Head of caudate nucleus (tissue), 42 donors: ENCODE results near the gene ULK2.
"Not testable (repeated sequence)": the region's sequence is repeated elsewhere in the genome, so short reads cannot be mapped to it uniquely, and the experiment has no call there.

Source experiments
- DNase-seq, 42 donors: peaks; one replicate each; pipeline versions ENCODE4 v3.0.0 to v3.0.0-alpha.2; 2020 to 2021; ENCODE audit warnings: mixed read lengths in 7 of 42
- intact Hi-C: fragments of 100-400 bp; cut with DNase I; formaldehyde crosslinking; loops from one replicate; pipeline ENCODE4 v1.15.0; 2022

ULK2 gene

GRCh38 chr17:19867329-19868078 is at the start of gene ULK2:
TSS of gene ULK2 (minus strand) at chr17:19867936. CDS start at chr17:19867417, 519 bp downstream.
- intact Hi-C loops, result loop anchor here (10.0 kb wide), 1 partner anchor 107 kb away; the partner anchor contains the start of gene AKAP10

DNA sequence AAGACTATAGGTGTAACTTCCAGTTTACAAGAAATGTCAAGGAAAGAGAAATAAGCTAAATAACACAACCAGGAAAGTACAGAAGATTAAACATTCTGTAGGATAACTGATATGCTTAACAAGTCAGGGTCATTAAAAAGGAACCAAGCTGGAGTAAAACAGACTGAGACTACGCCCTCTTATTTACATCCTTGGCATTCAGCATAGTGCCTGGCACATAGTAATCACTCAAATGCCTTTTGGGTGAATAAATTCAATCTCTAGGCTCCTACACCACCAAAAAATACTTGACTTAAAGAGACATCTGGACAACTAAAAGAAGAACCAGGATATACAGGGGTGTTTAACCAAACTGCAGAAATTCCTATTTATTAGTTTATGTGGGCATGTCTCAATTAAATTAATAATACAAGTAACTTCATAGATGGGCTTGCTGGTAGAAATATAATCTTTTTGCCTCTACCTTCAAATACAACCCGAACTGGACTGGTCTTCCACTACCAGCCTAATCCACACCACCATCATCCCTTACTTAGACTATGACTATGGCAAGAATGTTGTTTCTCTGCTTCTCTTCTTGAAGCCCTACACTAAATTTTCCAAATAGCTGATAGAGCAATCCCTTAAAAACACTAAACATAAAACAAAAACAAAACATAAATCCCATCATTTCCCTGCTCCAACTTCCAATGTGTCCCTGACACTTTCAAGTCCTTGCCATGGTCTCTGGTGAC is 47.7 kb upstream of the ULK2 start:
- DNase-seq, result no peak
- intact Hi-C loops, result no loop called here

More at GRCh38 chr17:19867329-19868078, at the start of gene ULK2:
- peak in 41 of 42 donors; percentile 10 to 87 (median 74) for DNase-seq

DNA sequence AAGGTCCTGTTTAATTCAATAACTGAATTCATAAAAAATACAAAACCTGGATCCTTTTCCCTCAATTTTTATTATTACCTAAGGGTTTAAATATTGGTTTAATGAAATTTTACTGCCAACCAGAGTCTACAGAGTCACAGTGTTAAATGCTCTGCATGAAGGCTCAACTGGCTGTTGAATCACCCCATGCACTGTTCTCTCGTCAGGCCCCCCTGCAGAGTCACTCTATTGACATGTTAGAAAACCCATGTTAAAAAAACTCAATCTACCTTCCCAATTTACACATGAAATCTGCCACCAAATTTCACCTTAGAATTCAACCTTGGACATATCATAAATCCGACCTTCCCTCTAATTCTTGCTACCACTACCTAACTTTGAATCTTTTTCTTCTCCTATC is 43.3 kb upstream of the ULK2 start:
- DNase-seq, result no peak
- intact Hi-C loops, result no loop called here

- no peak for DNase-seq
- intact Hi-C loops, result no loop called here
Observed at GRCh38 chr17:19909139-19909538, 41.4 kb upstream of the ULK2 start.

- intact Hi-C loops, result no loop called here
- DNase-seq, result peak in 32 of 42 donors; percentile 8 to 67 (median 35)
Observed at GRCh38 chr17:19905502-19905901, 37.8 kb upstream of the ULK2 start.

GRCh38 chr17:19904924-19905323 is 37.2 kb upstream of the ULK2 start:
- intact Hi-C loops, result no loop called here

GRCh38 chr17:19904412-19904811 is 36.7 kb upstream of the ULK2 start:
- intact Hi-C loops, result no loop called here

More at GRCh38 chr17:19904924-19905323, 37.2 kb upstream of the ULK2 start:
- peak; percentile 8 to 77 (median 45) for DNase-seq

DNA sequence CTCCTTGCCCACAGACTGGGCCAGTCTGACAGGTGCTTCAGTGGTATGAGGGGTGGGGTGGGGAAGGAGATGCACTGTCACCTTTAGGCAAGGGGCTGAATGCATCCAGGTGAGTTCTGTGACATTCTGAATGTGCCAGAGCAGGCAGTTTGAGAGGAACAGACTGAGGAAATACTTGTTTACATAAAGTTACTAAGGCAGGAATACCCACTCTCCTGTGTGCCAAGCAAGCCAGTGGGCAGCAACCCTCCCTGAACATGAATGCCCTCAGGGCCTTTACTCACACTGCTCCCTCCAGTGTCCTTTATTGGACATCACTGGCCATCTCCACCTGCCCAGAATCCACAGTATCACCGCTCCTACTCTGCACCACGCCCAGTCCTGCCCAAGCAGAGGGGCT is 33.1 kb upstream of the ULK2 start:
- intact Hi-C loops, result no loop called here
- DNase-seq, result no peak

More at GRCh38 chr17:19904412-19904811, 36.7 kb upstream of the ULK2 start:
- no peak for DNase-seq

- intact Hi-C loops, result no loop called here
- DNase-seq, result no peak
Observed at GRCh38 chr17:19897903-19898302, 30.2 kb upstream of the ULK2 start.

- intact Hi-C loops, result no loop called here
- no peak for DNase-seq
Observed at GRCh38 chr17:19897090-19897837, 29.5 kb upstream of the ULK2 start.

- intact Hi-C loops, result no loop called here
- no peak for DNase-seq
Observed at GRCh38 chr17:19896679-19897078, 28.9 kb upstream of the ULK2 start.

DNA sequence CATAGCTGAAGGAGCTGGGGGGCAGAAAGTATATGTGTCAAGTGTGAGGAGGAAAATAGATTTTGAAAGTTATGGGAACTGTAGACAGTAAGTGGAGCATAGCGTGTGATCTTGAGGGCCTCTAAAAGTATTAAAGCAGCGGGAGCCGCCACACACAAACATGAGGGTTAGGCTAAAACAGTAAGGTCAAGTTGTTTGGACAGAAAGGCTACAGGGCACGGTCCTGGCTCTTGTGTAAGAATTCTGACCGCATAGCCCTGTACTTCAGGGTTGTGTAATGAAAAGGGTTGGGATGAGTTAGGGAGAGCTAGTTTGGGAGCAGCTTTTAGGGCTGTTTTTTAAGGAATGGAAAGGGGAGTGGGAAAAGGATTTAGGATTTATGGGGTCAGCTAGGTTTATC is 22.8 kb upstream of the ULK2 start:
- DNase-seq, intact Hi-C loops: not testable (repeated sequence)

DNA sequence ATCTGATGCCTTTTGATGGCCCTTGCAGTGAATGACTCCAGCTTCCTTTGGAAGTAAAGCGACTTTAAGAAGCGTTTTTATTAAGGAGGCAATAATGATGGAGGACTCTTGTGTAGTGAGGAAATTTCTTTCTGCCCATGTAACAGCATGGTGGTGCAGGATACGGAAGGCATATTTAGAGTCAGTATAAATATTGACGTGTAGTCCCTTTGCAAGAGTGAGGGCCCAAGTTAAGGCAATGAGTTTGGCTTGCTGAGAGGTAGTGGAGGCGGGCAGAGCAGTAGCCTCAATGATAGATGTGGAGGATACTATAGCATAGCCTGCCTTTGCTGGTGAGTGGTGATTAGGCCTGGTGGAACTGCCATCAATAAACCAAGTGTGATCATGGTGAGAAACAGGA is 22.3 kb upstream of the ULK2 start:
- DNase-seq, intact Hi-C loops: not testable (repeated sequence)

DNA sequence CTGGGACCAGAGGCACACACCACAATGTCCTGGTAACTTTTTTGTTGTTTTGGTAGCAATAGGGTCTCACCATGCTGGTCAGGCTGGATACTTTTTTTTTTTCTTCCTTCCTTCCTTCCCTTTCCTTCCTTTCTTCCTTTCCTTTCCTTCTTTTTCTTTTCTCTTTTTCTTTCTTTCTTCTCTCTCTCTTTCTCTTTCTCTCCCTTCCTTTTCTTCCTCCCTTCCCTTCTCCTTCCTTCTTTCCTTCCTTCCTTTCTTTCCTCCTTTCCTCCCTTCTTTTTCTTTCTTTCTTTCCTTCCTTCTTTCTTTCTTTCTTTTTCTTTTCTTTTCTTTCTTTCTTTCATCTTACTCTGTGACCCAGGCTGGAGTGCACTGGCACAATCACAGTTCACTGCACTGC is 18.4 kb upstream of the ULK2 start:
- DNase-seq, result no peak

GRCh38 chr17:19883537-19884215 is 15.9 kb upstream of the ULK2 start:
- DNase-seq, result no peak
- intact Hi-C loops, result no loop called here

More for the DNA sequence above, 18.4 kb upstream of the ULK2 start:
- intact Hi-C loops, result no loop called here

DNA sequence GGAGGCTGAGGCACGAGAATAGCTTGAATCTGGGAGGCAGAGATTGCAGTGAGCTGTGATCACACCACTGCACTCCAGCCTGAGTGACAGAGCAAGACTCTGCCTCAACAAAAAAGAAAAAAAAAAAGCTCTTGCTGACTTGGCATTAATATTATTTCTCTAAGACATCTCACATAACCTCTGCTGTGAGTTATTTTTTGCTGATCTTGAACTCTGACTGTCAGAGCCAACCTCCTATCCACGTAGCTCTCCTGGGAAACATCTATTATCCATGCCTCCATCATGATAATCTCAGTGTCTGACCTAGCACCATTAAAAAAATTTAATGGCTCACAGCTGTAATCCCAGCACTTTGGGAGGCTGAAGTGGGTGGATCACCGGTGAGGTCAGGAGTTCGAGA is 12.7 kb upstream of the ULK2 start:
- DNase-seq, result no peak
- intact Hi-C loops, result no loop called here

DNA sequence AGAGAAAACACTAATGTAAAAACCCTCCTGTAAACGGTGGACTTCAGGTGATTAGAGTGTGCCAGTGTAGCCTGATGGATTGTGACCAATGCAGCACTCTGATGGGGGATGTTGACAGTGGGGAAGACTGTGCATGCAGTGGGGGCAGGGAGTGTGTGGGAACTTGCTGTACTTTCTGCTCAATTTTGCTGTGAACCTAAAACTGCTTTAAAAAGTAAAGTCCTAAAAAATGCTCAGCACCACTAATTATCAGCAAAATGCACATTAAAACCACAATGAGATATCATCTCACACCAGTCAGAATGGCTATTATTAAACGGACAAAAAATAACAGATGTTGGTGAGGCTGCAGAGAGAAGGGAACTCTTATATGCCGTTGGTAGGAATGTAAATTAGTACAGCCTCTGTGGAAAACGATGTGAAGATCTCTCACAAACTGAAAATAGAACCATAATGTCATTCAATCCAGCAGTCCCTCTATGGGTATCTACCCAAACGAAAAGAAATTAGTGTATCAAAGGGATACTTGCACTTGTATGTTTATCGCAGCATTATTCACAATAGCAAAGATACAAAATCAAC is 9.7 kb upstream of the ULK2 start:
- DNase-seq, result no peak
- intact Hi-C loops, result no loop called here

GRCh38 chr17:19876529-19877161 is 8.9 kb upstream of the ULK2 start:
- DNase-seq, result peak in 40 of 42 donors; percentile 11 to 73 (median 50)
- intact Hi-C loops, result no loop called here
